Heart right ventricle (tissue), 16 donors: ENCODE results near the gene TRIM44. TPM values are rescaled to one million over a fixed set of nuclear protein-coding genes. Genes with fewer than 3 reads are reported as not detected.

Experiments used
- ATAC-seq, 8 donors: fragments of 200-7000 bp; cut with Tn5 transposase; one replicate each; pipeline ENCODE4 v1.9.1; 2020; ENCODE audit warnings: mild to moderate bottlenecking in 8 of 8, moderate library complexity in 8 of 8, moderate number of reproducible peaks in 1 of 8
- DNase-seq, 2 donors: peaks; one replicate each; pipeline ENCODE4 v3.0.0-alpha.2; 2020
- H3K27ac ChIP-seq, 10 donors: fragments of 200-600 bp; sonication (generic) in 2 of 10; one replicate each; pipeline versions ENCODE4 v1.5.0 to v1.8.0; 2020 to 2022; ENCODE audit warnings: mild to moderate bottlenecking in 3 of 10
- H3K27me3 ChIP-seq, 7 donors: fragments of 200-600 bp; one replicate each; pipeline ENCODE4 v1.8.0; 2021 to 2022; ENCODE audit warnings: mild to moderate bottlenecking in 2 of 7
- H3K36me3 ChIP-seq, 9 donors: fragments of 200-600 bp; sonication (generic) in 1 of 9; one replicate each; pipeline versions ENCODE4 v1.5.0 to v1.8.0; 2020 to 2022; ENCODE audit warnings: mild to moderate bottlenecking in 2 of 9
- H3K4me1 ChIP-seq, 9 donors: fragments of 200-600 bp; sonication (generic) in 1 of 9; one replicate each; pipeline versions ENCODE4 v1.5.0 to v1.8.0; 2020 to 2022; ENCODE audit warnings: mild to moderate bottlenecking in 4 of 9
- H3K4me3 ChIP-seq, 10 donors: fragments of 200-600 bp; sonication (generic) in 2 of 10; one replicate each; pipeline versions ENCODE4 v1.5.0 to v1.8.0; 2020 to 2022; ENCODE audit warnings: mild to moderate bottlenecking in 7 of 10, moderate library complexity in 2 of 10
- H3K9me3 ChIP-seq, 11 donors: fragments of 200-600 bp in 10 of 11; sonication (generic) in 2 of 11; one replicate each; pipeline versions ENCODE4 v1.5.0 to v1.8.0; 2013 to 2022; ENCODE audit warnings: mild to moderate bottlenecking in 2 of 11, control low read depth in 1 of 11, moderate library complexity in 1 of 11
- CTCF ChIP-seq, 9 donors: fragments of 200-600 bp; sonication (generic) in 2 of 9; IDR thresholded peaks; one replicate each; pipeline versions ENCODE4 v1.5.0 to v1.8.0; 2021 to 2022; ENCODE audit warnings: antibody characterized with exemption in 9 of 9, mild to moderate bottlenecking in 5 of 9, moderate library complexity in 1 of 9
- WGBS, 2 donors: extraction: QIAGEN DNeasy Blood & Tissue Kit; methylation state at CpG; one replicate each; pipeline ENCODE4 v1.1.7; 2013; ENCODE audit warnings: inconsistent platforms in 1 of 2; 5-methylcytosine and 5-hydroxymethylcytosine counted together
- intact Hi-C, 10 donors: fragments of 100-400 bp; cut with DNase I; formaldehyde crosslinking; loops; one replicate each; pipeline versions ENCODE4 v1.11.1 to v1.14.2; 2022
- polyA plus RNA-seq, 2 donors: library from polyadenylated mRNA; stranded (reverse); fragments of 200-250 nt; gene quantifications; one replicate each; pipeline ENCODE4 v1.2.3, GENCODE V29; 2013
- total RNA-seq, 10 donors: library from RNA; stranded (reverse); fragmentation: NEBNext Ultra II Directional in 3 of 10; extraction: Animal tissue kit (Norgen Biotek cat#: 25700) in 3 of 10; gene quantifications; one replicate each; pipeline versions ENCODE4 v1.2.1 to v1.2.4, GENCODE V29; 2021 to 2023
- donor health status: Arrhythmogenic right ventricular cardiomyopathy.
- donor health status: ischemic (EF 13 %, LVEDD 7.1; RV severe dilation, severe dysfunction).
- donor health status: healthy with polysubstance abuse.
- donor health status: DM: no; HTN: yes; CAD: no.
- donor health status: DM: no; HTN: no; CAD: no.
- donor health status: ischemic (EF 25% LVEDD 6.9; RV normal size, moderate dysfunction).
- donor health status: ischemic (EF 25% LVEDD 5.7; RV mildly dilated, moderate dysfunction).
- donor health status: healthy.
- donor health status: DM: yes; HTN: yes; CAD: no.
- donor health status: Ischemic cardiomyopathy.
- donor health status: ischemic (EF 35%, LVEDD 5.7; RV mildly dilated, moderate dysfunction).
- donor health status: nonischemic (EF 11% LVEDD 7.7; RV severe dilation, severe dysfunction).
- donor health status: DM: yes; HTN: yes; CAD: no.
- donor health status: PGD.
- donor health status: ischemic (EF 29% LVEDD 5.4; RV normal size, mild dysfunction).
- donor health status: nonischemic (EF 23%, LVEDD 6.1; RV moderate dilation, normal function).

The TRIM44 gene
- total and polyA plus RNA-seq, 12 donors, result 6.4 to 59.2 (median 44.5) TPM

- no peaks in the 10 kb centered on the region for H3K36me3 ChIP-seq
- WGBS, 2 donors, result 70 to 71% methylated on average over 2 of the region's 2 CpGs
- ATAC-seq (no peak), DNase-seq (no peak)
- no peak overlapping the region for H3K4me3 ChIP-seq
- H3K27me3 ChIP-seq, result peaks cover 0 to 8% (median 0%) of the 10 kb centered on the region in 7 donors
- no peaks in the 10 kb centered on the region for H3K9me3 ChIP-seq
- no peak for TF ChIP-seq CTCF (IDR thresholded peaks at IDR 0.05)
- intact Hi-C loops, result loop anchor here in 2 of 10 donors (10.0 kb wide), 2 partner anchors 57 to 187 kb away; no protein-coding TSS in a partner anchor
- H3K4me1 ChIP-seq, result peaks cover 0 to 11% (median 0%) of the 10 kb centered on the region in 9 donors
- no peak overlapping the region for H3K27ac ChIP-seq
Measured at GRCh38 chr11:35847473-35847872, 184.9 kb downstream of the TRIM44 start.

GRCh38 chr11:35848616-35849015 is 186.0 kb downstream of the TRIM44 start:
- Histone ChIP-seq H3K9me3 (no peaks in the 10 kb centered on the region), H3K27ac (no peak overlapping the region), H3K4me3 (no peak overlapping the region), H3K36me3 (no peaks in the 10 kb centered on the region), H3K4me1 (peaks cover 0 to 15% (median 0%) of the 10 kb centered on the region in 9 donors), H3K27me3 (peaks cover 0 to 8% (median 0%) of the 10 kb centered on the region in 7 donors)
- no peak for DNase-seq
- no peak for TF ChIP-seq CTCF (IDR thresholded peaks at IDR 0.05)
- WGBS, 2 donors, result 59 to 66% methylated on average over 4 of the region's 4 CpGs
- intact Hi-C loops, result loop anchor here in 2 of 10 donors (10.0 kb wide), 2 partner anchors 56 to 186 kb away; no protein-coding TSS in a partner anchor
- ATAC-seq, result no peak

GRCh38 chr11:35850191-35850590 is 187.6 kb downstream of the TRIM44 start:
- 74 to 80% methylated on average over 7 of the region's 7 CpGs for WGBS, 2 donors

GRCh38 chr11:35851342-35851741 is 188.8 kb downstream of the TRIM44 start:
- peaks cover 0 to 15% (median 0%) of the 10 kb centered on the region in 9 donors for H3K4me1 ChIP-seq
- no peaks in the 10 kb centered on the region for H3K36me3 ChIP-seq
- no peak overlapping the region for H3K27ac ChIP-seq
- no peak for DNase-seq
- no peaks in the 10 kb centered on the region for H3K9me3 ChIP-seq
- 97 to 98% methylated on average over 6 of the region's 6 CpGs for WGBS, 2 donors
- no peak for ATAC-seq
- TF ChIP-seq CTCF (IDR thresholded peaks at IDR 0.05), result no peak
- no peak overlapping the region for H3K4me3 ChIP-seq
- peaks cover 0 to 8% (median 0%) of the 10 kb centered on the region in 7 donors for H3K27me3 ChIP-seq
- intact Hi-C loops, result no loop called here

More at GRCh38 chr11:35850191-35850590, 187.6 kb downstream of the TRIM44 start:
- intact Hi-C loops, result no loop called here
- H3K4me3 ChIP-seq, result no peak overlapping the region
- DNase-seq, result no peak
- ATAC-seq, result no peak
- peaks cover 0 to 15% (median 0%) of the 10 kb centered on the region in 9 donors for H3K4me1 ChIP-seq
- H3K36me3 ChIP-seq, result no peaks in the 10 kb centered on the region
- H3K9me3 ChIP-seq, result no peaks in the 10 kb centered on the region
- peaks cover 0 to 8% (median 0%) of the 10 kb centered on the region in 7 donors for H3K27me3 ChIP-seq
- no peak overlapping the region for H3K27ac ChIP-seq
- TF ChIP-seq CTCF (IDR thresholded peaks at IDR 0.05), result no peak
